ENCODE data around the gene TMEM59.
"Not testable (repeated sequence)": the region's sequence is repeated elsewhere in the genome, so short reads cannot be mapped to it uniquely, and the experiment has no call there.

Gene TMEM59

GRCh38 chr1:54053745-54054437 is 887 bp upstream of the TMEM59 start:
- DNase-seq (ENCODE audit: low read depth in 2 of 2): no peak

- DNase-seq (ENCODE audit: low read depth in 2 of 2): peak in 1 of 2 donors; percentile 9
These were observed 522 bp downstream of the TMEM59 start for GRCh38 chr1:54052431-54052933.

- DNase-seq (ENCODE audit: low read depth in 2 of 2): no peak
These were observed 1.0 kb downstream of the TMEM59 start for GRCh38 chr1:54051933-54052430.

GRCh38 chr1:54050435-54050834 is 2.6 kb downstream of the TMEM59 start:
- DNase-seq (ENCODE audit: low read depth in 2 of 2): not testable (repeated sequence)

GRCh38 chr1:54047384-54048305 is 5.4 kb downstream of the TMEM59 start:
- no peak for DNase-seq (ENCODE audit: low read depth in 2 of 2)

GRCh38 chr1:54046671-54047383 is 6.2 kb downstream of the TMEM59 start:
- no peak for DNase-seq (ENCODE audit: low read depth in 2 of 2)

- DNase-seq (ENCODE audit: low read depth in 2 of 2): no peak
These were observed 7.5 kb downstream of the TMEM59 start for GRCh38 chr1:54045496-54045895.

GRCh38 chr1:54041806-54042205 is 11.2 kb downstream of the TMEM59 start:
- DNase-seq (ENCODE audit: low read depth in 2 of 2): no peak

- no peak for DNase-seq (ENCODE audit: low read depth in 2 of 2)
These were observed 15.5 kb downstream of the TMEM59 start for GRCh38 chr1:54037476-54037875.

- no peak for DNase-seq (ENCODE audit: low read depth in 2 of 2)
These were observed 24.4 kb downstream of the TMEM59 start for GRCh38 chr1:54028306-54029251.

GRCh38 chr1:54027848-54028247 is 25.2 kb downstream of the TMEM59 start:
- no peak for DNase-seq (ENCODE audit: low read depth in 2 of 2)

GRCh38 chr1:54024811-54025210 is 28.2 kb downstream of the TMEM59 start:
- DNase-seq (ENCODE audit: low read depth in 2 of 2): not testable (repeated sequence)

- no peak for DNase-seq (ENCODE audit: low read depth in 2 of 2)
These were observed 28.6 kb downstream of the TMEM59 start for GRCh38 chr1:54024358-54024757.

- DNase-seq (ENCODE audit: low read depth in 2 of 2): not testable (repeated sequence)
These were observed 33.3 kb downstream of the TMEM59 start for GRCh38 chr1:54019562-54020176.

- no peak for DNase-seq (ENCODE audit: low read depth in 2 of 2)
These were observed 34.4 kb downstream of the TMEM59 start for GRCh38 chr1:54018635-54019034.

GRCh38 chr1:54017979-54018378 is 35.0 kb downstream of the TMEM59 start, which contains the start of gene LDLRAD1:
TSS of gene LDLRAD1 (minus strand) at chr1:54018186. CDS start at chr1:54018112, 74 bp downstream.
- DNase-seq (ENCODE audit: low read depth in 2 of 2): no peak

GRCh38 chr1:54016343-54017282 is 36.4 kb downstream of the TMEM59 start:
- DNase-seq (ENCODE audit: low read depth in 2 of 2): no peak

GRCh38 chr1:54014009-54014629 is 38.9 kb downstream of the TMEM59 start:
- DNase-seq (ENCODE audit: low read depth in 2 of 2): no peak

Data from stimulated activated CD4-positive, alpha-beta T cell treated with anti-CD3 and anti-CD28 coated beads, Interleukin-15, amount 100 ng/mL, for 48 hours (primary cell).